ENCODE measurements around the gene ANXA5. TPM values are rescaled to one million over a fixed set of nuclear protein-coding genes. Genes with fewer than 3 reads are reported as not detected.
"Not testable (repeated sequence)": the region's sequence is repeated elsewhere in the genome, so short reads cannot be mapped to it uniquely, and the experiment has no call there.

The ANXA5 gene
- total RNA-seq, 2 donors from 2014 or later: 243 to 278 TPM

DNA sequence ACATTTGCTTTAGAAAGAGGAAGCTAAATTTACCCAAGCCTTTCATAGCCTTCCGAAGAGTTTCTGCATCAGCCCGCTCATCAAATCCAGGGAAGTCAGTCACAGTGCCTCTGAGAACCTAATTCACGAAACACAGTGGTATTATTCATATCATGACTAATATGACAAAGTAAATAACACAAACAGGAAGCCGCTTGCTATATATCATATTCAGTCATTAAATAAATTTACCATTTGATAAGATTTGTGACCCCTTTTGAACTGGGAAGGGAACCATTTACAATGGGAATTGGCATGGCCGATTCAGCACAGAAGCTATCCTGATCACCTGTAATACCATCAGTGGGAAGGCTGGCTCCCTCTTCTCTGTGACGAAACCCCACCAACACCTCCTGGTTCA is 10.5 kb downstream of the ANXA5 start:
- no peak for DNase-seq
- intact Hi-C loops (cut with DNase I): no loop called here
- no peak for ATAC-seq

GRCh38 chr4:121685257-121685656 is 11.5 kb downstream of the ANXA5 start:
- no peak for ATAC-seq
- intact Hi-C loops (cut with DNase I): no loop called here
- no peak for DNase-seq

DNA sequence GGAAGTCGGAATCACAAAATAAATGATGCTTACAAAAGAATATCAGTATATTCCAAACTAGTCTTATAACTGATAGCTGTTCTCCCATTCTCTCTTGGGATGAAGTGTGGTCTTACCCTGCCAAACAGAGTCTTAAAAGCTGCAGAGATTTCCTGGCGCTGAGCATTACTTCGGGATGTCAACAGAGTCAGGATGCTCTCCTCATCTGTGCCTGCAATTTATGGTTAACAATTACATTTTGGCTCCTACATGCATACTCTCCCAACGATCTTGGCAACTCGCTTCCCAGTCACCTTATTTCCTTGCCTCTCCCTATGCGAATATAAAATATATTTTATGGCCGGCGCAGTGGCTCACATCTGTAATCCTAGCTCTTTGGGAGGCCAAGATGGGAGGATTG is 12.2 kb downstream of the ANXA5 start:
- no peak for ATAC-seq
- intact Hi-C loops (cut with DNase I): no loop called here

GRCh38 chr4:121684016-121684415 is 12.8 kb downstream of the ANXA5 start:
- ATAC-seq: no peak
- no peak for DNase-seq
- intact Hi-C loops (cut with DNase I): no loop called here

More for the DNA sequence above, 12.2 kb downstream of the ANXA5 start:
- DNase-seq: no peak

DNA sequence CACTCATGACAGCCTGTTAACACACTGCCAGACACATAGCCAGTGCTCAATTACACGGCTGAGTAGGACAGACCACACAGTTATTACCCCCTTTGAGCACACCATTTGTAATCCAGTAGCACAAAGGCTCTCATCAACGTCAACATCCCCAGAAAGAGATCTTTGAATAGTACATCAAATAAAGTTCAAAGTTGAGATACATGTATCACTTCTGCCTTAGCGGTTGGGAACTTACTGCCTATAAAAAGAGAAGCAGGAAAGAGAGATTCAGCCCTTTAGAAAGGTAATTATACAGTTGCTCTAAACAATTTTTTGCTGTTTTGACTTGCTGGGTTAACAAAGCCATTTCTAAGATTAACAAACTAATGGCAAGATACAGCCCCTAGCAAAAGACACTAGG is 16.2 kb downstream of the ANXA5 start:
- no peak for DNase-seq
- ATAC-seq: no peak
- intact Hi-C loops (cut with DNase I): no loop called here

GRCh38 chr4:121679951-121680350 is 16.8 kb downstream of the ANXA5 start:
- intact Hi-C loops (cut with DNase I): no loop called here
- ATAC-seq (no peak), DNase-seq (no peak)

DNA sequence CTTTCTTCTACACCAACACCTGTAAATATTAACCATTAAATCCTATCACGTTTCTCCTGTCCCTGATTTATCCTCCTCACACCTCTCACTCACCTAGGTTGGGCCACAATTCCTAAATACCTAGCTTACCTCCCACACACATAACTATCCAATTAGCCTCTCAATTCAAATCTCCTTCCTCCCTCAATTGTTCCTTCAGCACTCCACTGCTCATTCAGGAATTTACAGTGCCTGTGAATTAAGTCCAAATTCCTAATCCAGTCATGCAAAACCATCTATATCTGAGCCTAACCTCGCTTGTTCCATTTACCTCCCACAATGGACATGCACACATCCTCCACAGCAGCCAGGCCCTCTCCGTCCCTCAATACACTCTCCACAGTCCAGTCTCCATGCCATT is 17.5 kb downstream of the ANXA5 start:
- DNase-seq (no peak), ATAC-seq (no peak)
- intact Hi-C loops (cut with DNase I): no loop called here

- ATAC-seq (no peak), DNase-seq (no peak)
- intact Hi-C loops (cut with DNase I): no loop called here
Measured at GRCh38 chr4:121677524-121677923, 19.3 kb downstream of the ANXA5 start.

- ATAC-seq: no peak
Measured at GRCh38 chr4:121676345-121677075, 20.3 kb downstream of the ANXA5 start.

DNA sequence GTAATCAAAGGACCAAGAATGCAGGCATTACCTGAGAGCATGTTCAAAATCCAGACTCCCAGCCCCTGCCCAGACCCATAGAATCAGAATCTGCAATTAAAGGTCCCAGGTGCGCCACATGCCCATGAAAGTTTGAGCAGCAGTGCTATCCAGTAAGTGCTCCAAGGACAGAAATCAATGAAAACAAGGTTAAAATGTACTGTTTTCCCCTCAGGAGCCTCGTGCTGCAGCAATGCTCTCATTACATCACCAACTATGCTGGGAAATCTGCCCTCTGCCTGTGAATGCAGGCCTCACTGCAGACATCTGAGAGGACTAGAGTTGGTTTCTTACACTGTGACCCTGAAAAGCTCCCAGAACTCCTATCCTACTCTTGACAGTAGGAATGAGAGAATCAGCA is 21.1 kb downstream of the ANXA5 start:
- no peak for DNase-seq
- ATAC-seq: peak; percentile 54 to 80
- intact Hi-C loops (cut with DNase I): no loop called here

More at GRCh38 chr4:121676345-121677075, 20.3 kb downstream of the ANXA5 start:
- intact Hi-C loops (cut with DNase I): no loop called here
- DNase-seq: no peak

DNA sequence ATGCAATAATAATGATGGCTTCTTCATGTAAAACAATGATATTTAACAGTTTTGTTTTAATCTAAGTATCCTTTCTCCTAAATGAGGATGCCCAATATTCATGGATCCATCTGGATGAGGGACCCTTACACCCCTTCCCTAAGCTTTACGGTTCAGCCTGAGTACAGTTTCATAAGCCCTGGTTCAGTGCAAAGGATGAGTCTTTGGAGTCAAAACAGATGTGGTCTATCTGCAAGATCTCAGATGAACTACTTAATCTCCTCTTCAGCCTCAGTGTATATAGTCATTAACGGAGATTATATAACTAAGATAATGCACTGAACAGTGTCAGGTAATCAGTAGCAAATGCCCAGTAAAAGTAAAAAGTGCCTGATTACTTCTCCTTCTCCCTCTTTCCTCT is 22.1 kb downstream of the ANXA5 start:
- intact Hi-C loops (cut with DNase I): no loop called here
- no peak for DNase-seq
- ATAC-seq: no peak

GRCh38 chr4:121674191-121674590 is 22.6 kb downstream of the ANXA5 start:
- intact Hi-C loops (cut with DNase I): no loop called here
- ATAC-seq (no peak), DNase-seq (no peak)

- no peak for DNase-seq
- intact Hi-C loops (cut with DNase I): no loop called here
- ATAC-seq: peak in 1 of 2 donors; percentile 25
Measured at GRCh38 chr4:121669163-121669550, 27.6 kb downstream of the ANXA5 start.

- intact Hi-C loops (cut with DNase I): no loop called here
- DNase-seq (no peak), ATAC-seq (peak in 1 of 2 donors; percentile 75)
Measured at GRCh38 chr4:121668368-121669162, 28.2 kb downstream of the ANXA5 start.

- no peak for ATAC-seq
- intact Hi-C loops (cut with DNase I): no loop called here
- peak; percentile 29 for DNase-seq
Measured at GRCh38 chr4:121666091-121666679, 30.6 kb downstream of the ANXA5 start.

DNA sequence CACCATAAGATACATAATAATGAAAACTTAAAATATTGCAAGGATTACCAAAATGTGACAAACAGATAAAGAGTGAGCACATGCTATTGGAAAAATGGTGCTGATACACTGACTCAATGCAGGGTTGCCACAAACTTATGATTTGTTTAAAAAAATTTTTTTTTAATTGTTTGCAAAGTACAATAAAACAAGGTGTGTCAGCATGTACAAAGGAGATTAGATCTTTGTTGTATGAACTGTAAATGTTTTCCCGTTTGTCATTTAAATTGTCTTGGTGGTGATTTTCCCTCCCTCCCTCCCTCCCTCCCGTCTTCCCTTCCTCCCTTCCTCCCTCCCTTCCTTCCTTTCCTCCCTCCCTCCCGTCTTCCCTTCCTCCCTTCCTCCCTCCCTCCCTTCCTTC is 31.4 kb downstream of the ANXA5 start:
- ATAC-seq (no peak), DNase-seq (no peak)
- intact Hi-C loops (cut with DNase I): no loop called here

DNA sequence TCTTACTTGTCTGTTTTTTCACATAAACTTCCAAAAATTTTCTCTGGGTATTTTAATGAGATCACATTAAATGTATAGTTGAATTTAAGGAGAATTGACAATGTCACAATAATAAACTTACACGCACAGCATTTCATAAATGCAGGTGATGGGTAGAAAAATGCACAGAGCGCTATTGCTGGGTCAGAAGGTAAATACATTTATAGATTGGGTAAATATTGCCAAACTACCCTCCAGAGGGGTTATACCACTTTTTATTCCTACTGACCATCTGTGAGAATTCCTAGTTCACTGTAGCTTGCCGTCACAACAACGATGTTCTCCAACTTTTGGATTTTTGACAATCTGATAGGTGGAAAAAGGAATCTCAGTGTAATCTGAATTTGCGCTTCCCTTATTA is 34.6 kb downstream of the ANXA5 start:
- ATAC-seq: no peak

DNA sequence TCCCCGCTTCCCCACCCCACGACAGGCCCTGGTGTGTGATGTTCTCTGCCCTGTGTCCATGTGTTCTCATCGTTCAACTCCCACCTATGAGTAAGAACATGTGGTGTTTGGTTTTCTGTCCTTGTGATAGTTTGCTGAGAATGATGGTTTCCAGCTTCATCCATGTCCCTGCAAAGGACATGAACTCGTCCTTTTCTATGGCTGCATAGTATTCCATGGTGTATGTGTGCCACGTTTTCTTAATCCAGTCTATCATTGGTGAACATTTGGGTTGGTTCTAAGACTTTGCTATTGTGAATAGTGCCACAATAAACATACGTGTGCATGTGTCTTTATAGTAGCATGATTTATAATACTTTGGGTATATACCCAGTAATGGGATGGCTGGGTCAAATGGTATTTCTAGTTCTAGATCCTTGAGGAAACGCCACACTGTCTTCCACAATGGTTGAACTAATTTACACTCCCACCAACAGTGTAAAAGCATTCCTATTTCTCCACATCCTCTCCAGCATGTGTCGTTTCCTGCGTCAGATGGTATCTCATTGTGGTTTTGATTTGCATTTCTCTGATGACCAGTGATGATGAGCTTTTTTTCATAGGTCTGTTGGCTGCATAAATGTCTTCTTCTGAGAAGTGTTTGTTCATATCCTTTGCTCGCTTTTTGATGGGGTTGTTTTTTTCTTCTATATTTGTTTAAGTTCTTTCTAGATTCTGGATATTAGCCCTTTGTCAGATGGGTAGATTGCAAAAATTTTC is 36.4 kb downstream of the ANXA5 start:
- DNase-seq; intact Hi-C loops (cut with DNase I); ATAC-seq: not testable (repeated sequence)

More for the DNA sequence above, 34.6 kb downstream of the ANXA5 start:
- intact Hi-C loops (cut with DNase I): no loop called here
- no peak for DNase-seq

DNA sequence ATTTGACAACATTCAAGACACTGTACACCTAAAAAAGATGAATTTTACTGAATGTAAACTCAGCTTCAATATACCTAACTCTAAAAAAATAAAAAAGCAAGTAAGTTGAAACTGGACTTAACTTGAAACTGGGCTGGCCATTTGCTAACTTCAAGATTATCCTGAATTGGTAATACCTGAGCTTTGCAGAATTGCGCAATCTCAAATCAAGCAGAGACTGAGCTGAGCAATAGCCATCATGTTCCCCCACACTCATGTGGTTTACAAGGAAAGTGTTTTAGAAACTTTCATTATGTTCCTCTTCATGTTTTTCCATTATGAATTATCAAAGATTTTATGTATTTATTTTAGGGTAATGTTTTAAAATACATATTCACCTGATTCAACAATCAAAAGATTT is 38.7 kb downstream of the ANXA5 start:
- ATAC-seq: no peak
- no peak for DNase-seq
- intact Hi-C loops (cut with DNase I): loop anchor here (5.0 to 10.0 kb wide), 3 partner anchors 196 to 286 kb away; no protein-coding TSS in a partner anchor

Data from left cardiac atrium (tissue), 4 donors.